Measurements from ENCODE around the gene PRM1. TPM values are rescaled to one million over a fixed set of nuclear protein-coding genes. Genes with fewer than 3 reads are reported as not detected.

The PRM1 gene, protein sequence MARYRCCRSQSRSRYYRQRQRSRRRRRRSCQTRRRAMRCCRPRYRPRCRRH
- polyA plus RNA-seq, result not detected

- Mint-ChIP-seq H3K36me3 (no peaks in the 10 kb centered on the region), H3K27me3 (ENCODE audit: low read depth in 3 of 3) (peaks cover 7 to 18% (median 13%) of the 10 kb centered on the region in 3 donors), H3K9me3 (no peaks in the 10 kb centered on the region), H3K27ac (no peak within 1 kb of the TSS), H3K4me3 (no peak within 1 kb of the TSS), H3K4me1 (no peaks in the 10 kb centered on the region)
- no peak for DNase-seq
Observed at GRCh38 chr16:11280616-11281522, at the start of gene PRM1. TSS of gene PRM1 (minus strand) at chr16:11281330. CDS start at chr16:11281238, 92 bp downstream.

- Mint-ChIP-seq H3K27me3 (ENCODE audit: low read depth in 3 of 3) (peaks cover 11 to 34% (median 20%) of the 10 kb centered on the region in 3 donors), H3K27ac (no peak overlapping the region), H3K4me1 (peaks cover 18 to 28% of the 10 kb centered on the region in 2 donors), H3K4me3 (no peak overlapping the region), H3K36me3 (no peaks in the 10 kb centered on the region), H3K9me3 (peaks cover 0 to 2% (median 0%) of the 10 kb centered on the region in 6 donors)
- no peak for DNase-seq
Observed at GRCh38 chr16:11330526-11331237, 49.6 kb upstream of the PRM1 start.

DNA sequence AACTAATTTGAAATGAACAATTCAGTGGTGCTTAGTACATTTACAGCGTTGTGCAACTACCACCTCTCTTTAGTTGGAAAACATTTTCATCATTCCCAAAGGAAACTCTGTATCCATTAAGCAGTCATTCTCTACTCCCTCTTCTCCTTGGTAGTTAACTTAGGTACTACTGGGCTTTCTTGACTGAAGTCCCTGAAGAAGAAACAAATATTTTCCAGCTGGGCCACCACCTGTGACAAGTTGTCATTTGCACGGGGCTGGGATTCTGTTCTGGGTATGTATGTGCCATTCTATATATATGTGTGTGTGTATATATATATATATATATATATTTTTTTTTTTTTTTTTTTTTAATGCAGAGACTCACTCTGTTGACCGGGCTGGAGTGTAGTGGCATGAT lies 48.8 kb upstream of the PRM1 start:
- peaks cover 11 to 38% (median 26%) of the 10 kb centered on the region in 3 donors for H3K27me3 Mint-ChIP-seq (ENCODE audit: low read depth in 3 of 3)
- H3K4me1 Mint-ChIP-seq, result peaks cover 18 to 28% of the 10 kb centered on the region in 2 donors
- H3K36me3 Mint-ChIP-seq, result no peaks in the 10 kb centered on the region
- no peak overlapping the region for H3K27ac Mint-ChIP-seq
- no peak overlapping the region for H3K4me3 Mint-ChIP-seq
- DNase-seq, result no peak
- peaks cover 0 to 2% (median 0%) of the 10 kb centered on the region in 6 donors for H3K9me3 Mint-ChIP-seq

DNA sequence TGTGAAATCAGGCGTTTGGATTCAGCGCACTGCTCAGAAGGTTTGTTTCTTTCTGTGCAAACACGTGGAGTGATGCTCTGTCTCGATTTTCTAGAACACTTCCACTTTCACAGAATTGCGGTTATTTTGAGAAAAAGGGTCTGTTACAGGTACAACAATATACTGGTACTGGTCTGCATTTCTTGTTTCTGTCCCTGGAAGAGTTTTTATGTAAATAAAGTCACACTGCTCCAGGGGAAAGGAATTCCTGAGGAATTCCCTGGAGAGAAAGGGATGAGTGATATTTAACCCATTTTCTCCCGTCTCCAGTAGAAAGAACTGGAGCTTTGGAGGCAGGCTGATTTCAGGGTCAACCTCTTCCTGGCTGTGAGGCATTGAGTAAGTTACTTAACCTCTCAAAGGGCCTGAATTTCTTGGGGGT lies 48.0 kb upstream of the PRM1 start:
- H3K27ac Mint-ChIP-seq, result no peak overlapping the region
- peaks cover 0 to 2% (median 0%) of the 10 kb centered on the region in 6 donors for H3K9me3 Mint-ChIP-seq
- H3K4me3 Mint-ChIP-seq, result peak overlapping the region in 3 of 5 donors; percentile 16 to 54 (median 38)
- H3K4me1 Mint-ChIP-seq, result peaks cover 18 to 28% of the 10 kb centered on the region in 2 donors
- no peak for DNase-seq
- no peaks in the 10 kb centered on the region for H3K36me3 Mint-ChIP-seq
- peaks cover 7 to 41% (median 26%) of the 10 kb centered on the region in 3 donors for H3K27me3 Mint-ChIP-seq (ENCODE audit: low read depth in 3 of 3)

- Mint-ChIP-seq H3K9me3 (peaks cover 0 to 2% (median 0%) of the 10 kb centered on the region in 6 donors), H3K27ac (peak overlapping the region in 1 of 6 donors; percentile 73), H3K27me3 (ENCODE audit: low read depth in 3 of 3) (peaks cover 7 to 41% (median 26%) of the 10 kb centered on the region in 3 donors), H3K4me1 (peaks cover 18 to 28% of the 10 kb centered on the region in 2 donors), H3K36me3 (no peaks in the 10 kb centered on the region), H3K4me3 (peak overlapping the region in 3 of 5 donors; percentile 16 to 54 (median 46))
- peak in 1 of 3 donors; percentile 17 for DNase-seq
Observed at GRCh38 chr16:11328172-11329070, 47.3 kb upstream of the PRM1 start.

DNA sequence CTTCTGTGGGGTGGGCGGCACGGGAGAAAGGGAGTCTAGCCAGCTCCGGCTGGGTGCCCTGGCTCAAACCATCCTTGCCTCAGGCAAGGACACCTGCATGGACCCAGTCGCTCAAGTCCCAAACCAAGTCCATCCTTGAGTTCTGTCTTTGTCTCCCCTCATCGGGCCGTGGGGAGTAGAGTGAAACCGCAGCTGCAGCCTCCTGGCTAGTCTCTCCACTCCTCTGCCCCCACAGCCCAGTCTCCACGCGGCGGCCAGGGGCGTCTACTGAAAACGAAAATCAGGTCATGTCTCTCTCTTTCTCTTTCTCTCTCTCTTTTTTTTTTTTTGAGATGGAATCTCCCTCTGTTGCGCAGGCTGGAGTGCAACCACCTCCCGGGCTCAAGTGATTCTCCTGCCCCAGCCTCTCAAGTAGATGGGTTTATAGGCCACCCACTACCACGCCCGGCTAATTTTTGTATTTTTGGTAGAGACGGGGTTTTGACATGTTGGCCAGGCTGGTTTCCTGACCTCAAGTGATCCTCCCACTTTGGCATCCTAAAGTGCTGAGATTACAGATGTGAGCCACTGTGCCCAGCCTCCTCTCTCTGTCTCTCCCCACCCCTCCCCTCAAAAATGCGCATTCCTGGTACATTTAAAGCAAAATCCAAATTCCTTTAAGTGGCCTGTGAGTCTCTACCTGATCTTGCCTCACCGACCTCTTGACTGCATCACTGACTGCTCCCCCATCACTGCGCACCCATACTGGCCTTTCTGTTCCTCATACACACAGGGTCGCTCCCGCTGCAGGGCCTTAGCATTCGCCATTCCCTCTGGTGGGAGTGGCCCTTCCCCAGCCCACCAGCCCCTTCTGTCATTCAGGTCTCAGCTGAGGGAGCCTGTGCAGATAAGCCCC lies 46.4 kb upstream of the PRM1 start:
- H3K4me3 Mint-ChIP-seq, result peak overlapping the region in 3 of 5 donors; percentile 33 to 46 (median 33)
- H3K27me3 Mint-ChIP-seq (ENCODE audit: low read depth in 3 of 3), result peaks cover 3 to 35% (median 26%) of the 10 kb centered on the region in 3 donors
- H3K27ac Mint-ChIP-seq, result no peak overlapping the region
- DNase-seq, result peak in 1 of 3 donors; percentile 24
- no peaks in the 10 kb centered on the region for H3K36me3 Mint-ChIP-seq
- peaks cover 0 to 2% (median 0%) of the 10 kb centered on the region in 6 donors for H3K9me3 Mint-ChIP-seq
- H3K4me1 Mint-ChIP-seq, result peaks cover 18 to 28% of the 10 kb centered on the region in 2 donors

GRCh38 chr16:11326737-11327276 lies 45.7 kb upstream of the PRM1 start:
- Mint-ChIP-seq H3K36me3 (no peaks in the 10 kb centered on the region), H3K27me3 (ENCODE audit: low read depth in 3 of 3) (peaks cover 3 to 32% (median 26%) of the 10 kb centered on the region in 3 donors), H3K9me3 (peaks cover 0 to 2% (median 0%) of the 10 kb centered on the region in 6 donors), H3K4me1 (peaks cover 18 to 28% of the 10 kb centered on the region in 2 donors), H3K27ac (no peak overlapping the region), H3K4me3 (no peak overlapping the region)
- no peak for DNase-seq

DNA sequence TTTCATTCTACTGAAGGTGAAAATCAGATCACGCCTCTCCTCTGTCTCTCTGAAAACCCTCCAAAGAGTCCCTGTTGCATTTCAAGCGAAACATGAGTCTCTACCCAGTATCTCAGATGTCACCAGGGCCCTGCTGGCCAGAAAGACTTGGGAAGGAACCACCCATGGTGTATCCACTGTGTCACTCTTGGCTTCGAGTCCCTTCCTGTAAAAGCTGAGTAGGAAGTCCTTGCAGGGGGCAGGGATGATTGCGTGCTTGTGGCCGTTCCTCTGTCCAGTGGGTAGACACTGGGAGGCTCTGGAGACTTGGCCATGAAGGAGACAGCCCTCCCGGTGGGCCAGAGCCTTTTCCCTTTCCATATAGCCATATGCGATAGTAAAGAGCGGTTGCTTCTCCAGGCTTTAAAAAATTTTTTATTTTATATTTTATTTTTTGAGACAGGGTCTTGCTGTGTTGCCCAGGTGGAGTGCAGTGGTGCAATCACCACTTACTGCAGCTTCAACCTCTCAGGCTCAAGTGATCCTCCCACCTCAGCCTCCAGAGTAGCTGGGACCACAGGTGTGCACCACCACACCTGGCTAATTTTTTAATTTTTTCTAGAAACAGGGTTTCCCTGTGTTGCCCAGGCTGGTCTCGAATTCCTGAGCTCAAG lies 45.1 kb upstream of the PRM1 start:
- Mint-ChIP-seq H3K36me3 (no peaks in the 10 kb centered on the region), H3K4me3 (no peak overlapping the region), H3K9me3 (peaks cover 0 to 2% (median 0%) of the 10 kb centered on the region in 6 donors), H3K27ac (no peak overlapping the region), H3K27me3 (ENCODE audit: low read depth in 3 of 3) (peaks cover 3 to 30% (median 26%) of the 10 kb centered on the region in 3 donors), H3K4me1 (peaks cover 18 to 28% of the 10 kb centered on the region in 2 donors)
- DNase-seq, result no peak

- H3K9me3 Mint-ChIP-seq, result peaks cover 0 to 2% (median 0%) of the 10 kb centered on the region in 6 donors
- H3K27ac Mint-ChIP-seq, result no peak overlapping the region
- no peak overlapping the region for H3K4me3 Mint-ChIP-seq
- H3K36me3 Mint-ChIP-seq, result no peaks in the 10 kb centered on the region
- no peak for DNase-seq
- peaks cover 3 to 30% (median 23%) of the 10 kb centered on the region in 3 donors for H3K27me3 Mint-ChIP-seq (ENCODE audit: low read depth in 3 of 3)
- peaks cover 18 to 28% of the 10 kb centered on the region in 2 donors for H3K4me1 Mint-ChIP-seq
Observed at GRCh38 chr16:11325404-11326083, 44.4 kb upstream of the PRM1 start.

DNA sequence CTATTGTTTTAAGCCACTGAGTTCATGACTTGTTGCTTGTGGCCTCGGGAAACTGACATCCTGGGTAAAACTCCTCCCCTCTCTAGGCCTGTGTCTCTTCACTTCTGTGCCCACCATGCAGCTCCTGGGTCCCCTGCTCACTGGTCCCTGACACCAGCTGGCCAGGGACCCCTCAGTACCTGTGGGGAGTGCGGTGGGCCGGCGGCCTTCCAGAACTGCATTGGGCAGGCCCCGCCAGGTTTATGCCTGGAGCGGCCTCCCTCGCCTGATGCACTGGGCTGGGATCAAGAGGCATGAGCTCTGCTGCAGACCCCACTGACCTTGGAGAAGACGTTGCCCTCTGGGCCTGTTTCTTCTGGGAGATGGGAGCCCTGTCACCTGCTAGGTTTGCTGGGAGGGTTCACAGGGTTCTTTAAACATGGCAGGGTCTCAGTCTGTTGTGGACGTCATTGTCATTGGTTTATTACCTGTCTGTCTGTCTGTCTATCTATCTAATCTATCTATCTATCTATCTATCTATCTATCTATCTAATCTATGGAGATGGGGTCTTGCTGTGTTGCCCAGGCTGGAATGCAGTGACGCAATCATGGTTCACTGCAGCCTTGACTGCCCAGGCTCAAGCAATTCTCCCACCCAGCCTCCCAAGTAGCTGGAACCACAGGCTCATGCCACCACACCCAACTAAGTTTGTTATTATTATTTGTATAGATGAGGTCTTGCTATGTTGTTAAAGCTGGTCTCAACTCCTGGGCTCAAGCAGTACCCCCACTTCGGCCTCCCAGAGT lies 42.6 kb upstream of the PRM1 start:
- Mint-ChIP-seq H3K27me3 (ENCODE audit: low read depth in 3 of 3) (peaks cover 3 to 29% (median 25%) of the 10 kb centered on the region in 3 donors), H3K9me3 (peaks cover 0 to 2% (median 0%) of the 10 kb centered on the region in 6 donors), H3K4me1 (peaks cover 15 to 21% of the 10 kb centered on the region in 2 donors), H3K36me3 (no peaks in the 10 kb centered on the region), H3K4me3 (no peak overlapping the region), H3K27ac (no peak overlapping the region)
- DNase-seq, result no peak
